HG03045 (cell line): ENCODE measurements around the gene WRAP73.
"Not testable (repeated sequence)": the region's sequence is repeated elsewhere in the genome, so short reads cannot be mapped to it uniquely, and the experiment has no call there.

Experiments
- ATAC-seq: cut with Tn5 transposase; IDR thresholded peaks from one replicate; pipeline ENCODE4 v1.9.1; 2021; ENCODE audit warnings: mild to moderate bottlenecking, moderate library complexity; ENCODE audit not compliant: unreplicated experiment

Gene WRAP73

DNA sequence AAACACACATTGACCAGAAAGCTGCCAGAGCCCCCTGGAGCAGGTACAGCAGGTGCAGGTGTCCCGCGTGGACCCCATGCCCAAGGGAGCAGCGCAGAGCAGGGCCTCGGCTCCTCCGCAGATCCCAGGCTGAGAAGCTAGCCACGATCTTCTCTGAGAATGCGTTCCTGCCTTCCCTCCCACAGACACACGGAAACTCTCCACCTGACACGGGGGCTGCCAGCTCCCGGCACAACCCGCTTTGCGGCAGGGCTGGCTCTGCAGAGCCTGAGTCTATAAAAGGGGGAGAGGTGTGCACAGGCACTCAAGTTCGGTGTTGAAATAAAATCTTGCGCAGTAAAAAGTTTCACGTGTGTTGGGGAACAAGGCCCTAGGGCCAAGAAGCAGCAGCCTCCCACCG, 48.2 kb downstream of the WRAP73 start:
- no peak for ATAC-seq

DNA sequence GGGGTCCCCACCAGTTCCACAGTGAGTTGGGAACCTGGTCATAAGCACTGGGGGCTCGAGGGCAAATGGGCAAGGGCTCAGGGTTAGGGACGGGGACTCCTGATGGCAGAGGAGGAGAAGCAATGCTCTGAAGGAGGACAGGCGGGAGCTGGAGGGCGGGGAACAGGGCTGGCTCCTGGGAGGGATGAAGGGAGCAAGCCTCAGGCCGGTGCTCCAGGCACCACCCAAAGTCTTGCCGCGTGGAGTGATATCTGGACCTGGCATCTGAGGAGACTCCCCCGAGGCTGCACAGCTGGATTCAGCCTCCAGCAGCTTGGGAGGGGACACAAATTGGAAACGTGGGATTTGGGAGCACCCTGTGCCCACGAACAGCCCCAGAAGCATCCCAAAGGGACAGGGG, 49.5 kb downstream of the WRAP73 start:
- ATAC-seq: no peak

DNA sequence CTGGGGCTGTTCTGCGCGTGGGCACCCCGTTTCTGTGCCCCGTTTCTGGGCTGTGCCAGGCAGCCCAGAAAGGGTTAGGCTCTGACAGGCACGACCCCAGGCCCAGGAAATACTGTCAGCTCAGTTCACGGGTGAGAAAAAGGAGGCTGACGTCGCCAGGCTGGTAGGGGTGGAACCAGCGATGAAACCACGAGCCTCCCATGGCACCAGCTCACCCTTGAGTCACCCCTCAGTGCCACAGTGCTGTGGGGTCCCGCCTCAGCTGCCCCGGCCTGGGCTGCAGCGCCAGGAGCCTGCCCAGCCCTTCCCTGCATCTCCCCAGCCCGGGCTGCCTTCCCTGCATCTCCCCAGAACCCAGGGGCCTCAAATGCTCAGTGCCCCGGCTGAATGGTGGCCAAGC, 50.1 kb downstream of the WRAP73 start:
- no peak for ATAC-seq

DNA sequence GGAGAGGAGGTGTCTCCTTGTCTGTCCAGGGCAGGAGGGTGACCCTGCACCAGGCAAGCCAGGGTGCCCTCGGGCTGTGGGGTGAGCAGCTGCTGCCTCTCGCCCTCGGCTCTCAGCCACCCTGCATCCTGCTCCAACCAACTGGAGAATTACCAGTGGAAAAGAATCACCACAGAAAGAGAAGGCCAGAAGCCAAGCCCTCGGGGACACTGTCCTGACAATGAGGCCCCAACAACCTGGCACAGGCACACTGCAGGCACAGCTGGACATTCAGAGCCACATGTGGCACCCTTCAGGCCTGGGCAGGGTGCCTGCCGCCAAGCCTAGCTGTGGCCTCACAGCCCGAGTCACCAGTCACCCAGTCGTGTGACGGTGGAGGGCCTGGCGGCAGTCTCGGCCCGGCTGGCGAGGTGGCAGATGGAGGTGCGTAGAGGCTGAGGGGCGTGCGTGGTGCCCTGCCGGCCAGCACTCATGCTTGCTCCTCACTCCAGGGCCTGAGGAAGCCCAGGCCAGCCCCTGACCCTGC, 50.6 kb downstream of the WRAP73 start:
- ATAC-seq: no peak

DNA sequence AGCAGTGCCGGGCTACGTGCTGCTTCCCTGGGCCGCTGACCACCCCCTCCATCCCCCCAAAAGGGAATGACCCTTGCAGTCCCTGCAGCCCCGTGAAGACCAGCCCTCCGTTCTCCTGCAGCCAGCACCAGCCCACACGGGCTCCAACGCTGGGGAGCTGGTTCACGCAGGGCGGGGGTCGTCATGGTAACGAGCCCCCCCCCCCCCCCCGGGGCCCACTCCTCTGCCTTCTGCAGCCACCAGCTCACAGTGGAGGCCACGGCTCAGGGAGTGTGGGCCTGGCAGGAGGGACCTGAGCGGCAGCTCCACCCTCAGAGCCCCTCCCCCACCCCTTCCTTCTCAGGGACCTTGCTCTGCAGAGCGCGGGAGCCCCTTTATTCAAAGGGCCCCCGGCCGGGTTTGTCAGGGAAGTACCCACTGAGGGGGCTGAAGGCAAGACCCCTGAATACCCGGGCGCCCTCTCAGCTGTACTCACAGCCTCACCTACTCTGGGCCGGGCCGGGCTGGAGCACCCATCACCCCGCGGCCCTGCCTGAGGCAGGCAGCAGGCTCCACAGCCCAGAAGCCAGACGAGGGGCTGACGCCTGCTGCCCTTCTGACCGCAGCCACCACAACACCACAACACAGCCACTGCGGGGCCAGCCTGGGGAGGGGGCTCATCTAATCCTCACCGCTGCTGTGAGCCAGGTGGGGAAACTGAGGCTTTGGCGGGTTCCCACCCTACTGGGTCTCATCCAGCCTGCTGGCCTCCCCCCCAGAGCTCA, 51.2 kb downstream of the WRAP73 start:
- no peak for ATAC-seq

DNA sequence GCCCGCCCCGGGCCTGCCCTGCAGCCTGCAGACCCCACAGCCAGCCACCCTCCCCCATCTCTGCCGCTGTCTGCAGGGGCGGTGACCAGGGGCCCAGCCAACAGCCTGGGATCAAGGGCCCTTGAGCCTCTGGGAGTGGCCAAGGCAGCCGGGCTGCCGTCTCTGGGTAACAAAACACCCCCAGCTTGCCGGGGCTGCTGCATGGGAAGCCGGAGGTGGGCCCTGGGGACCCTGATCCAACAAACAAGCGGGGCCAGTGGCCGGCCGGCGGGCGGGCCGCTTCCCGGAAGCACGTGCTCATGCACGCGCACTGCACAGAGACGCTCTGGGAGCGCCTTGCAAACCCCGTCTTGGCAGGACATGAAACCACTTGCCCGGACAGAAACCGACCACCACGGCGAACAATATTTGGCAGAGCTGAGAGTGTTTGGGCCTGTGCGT, 51.8 kb downstream of the WRAP73 start:
- ATAC-seq: no peak

DNA sequence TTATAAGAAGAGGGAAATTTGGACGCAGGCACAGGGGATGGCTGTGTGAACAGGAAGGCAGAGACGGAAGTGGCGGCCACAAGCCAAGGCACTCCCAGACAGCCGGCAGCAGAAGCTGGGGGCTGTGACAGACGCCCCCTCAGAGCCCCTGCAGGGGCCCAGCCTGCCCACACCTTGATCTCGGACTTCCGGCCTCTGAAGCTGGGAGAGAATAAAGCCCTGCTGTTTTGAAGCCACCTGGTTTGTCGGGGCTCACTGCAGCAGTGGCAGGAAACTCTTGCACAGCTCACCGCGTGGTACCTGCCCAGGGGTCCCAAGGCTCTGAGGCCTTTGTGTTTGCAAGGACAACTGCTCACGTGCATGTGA, 52.3 kb downstream of the WRAP73 start:
- ATAC-seq: no peak

DNA sequence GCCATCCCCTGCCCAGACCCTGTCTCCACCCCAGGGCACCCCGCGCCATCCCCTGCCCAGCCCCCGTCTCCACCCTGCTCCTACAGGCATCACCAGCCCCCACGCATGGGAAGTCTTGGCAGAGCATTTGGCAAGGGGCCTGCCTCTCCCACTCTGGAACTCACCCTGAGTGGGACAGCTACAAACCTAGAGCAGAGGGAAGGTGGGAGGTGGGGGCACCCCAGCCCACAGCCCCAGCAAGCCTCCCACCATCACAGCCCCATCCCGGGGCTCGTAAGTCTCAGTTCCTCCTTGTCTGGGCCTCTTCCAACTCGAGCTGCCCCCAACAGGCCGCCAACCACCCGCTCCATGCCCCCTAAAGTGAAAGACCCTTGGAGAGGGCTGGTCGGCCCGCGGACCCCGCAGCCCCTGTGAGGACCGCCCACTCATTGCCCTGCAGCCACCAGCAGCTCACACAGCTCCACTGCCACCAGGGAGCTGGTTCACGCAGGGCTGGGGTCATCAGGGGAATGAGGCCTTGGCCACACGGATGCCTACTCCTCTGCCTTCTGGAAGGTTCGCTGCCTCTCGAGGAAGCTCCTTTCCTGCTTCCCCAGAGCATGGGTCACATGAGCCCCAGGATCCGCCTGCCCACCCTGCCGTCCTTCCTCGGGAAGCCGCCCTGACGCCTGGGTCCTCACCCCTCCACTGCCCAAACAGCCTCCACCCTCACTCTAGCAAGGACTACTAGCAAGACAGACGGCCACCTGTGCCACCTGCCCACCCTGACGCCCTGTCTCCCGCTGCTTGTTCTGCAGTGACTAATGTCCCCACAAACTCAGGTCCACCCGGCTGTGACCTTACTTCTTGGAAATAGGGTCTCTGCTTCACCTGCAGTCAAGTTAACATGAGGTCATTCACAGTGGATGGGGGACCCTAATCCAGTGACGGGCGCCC, 53.0 kb downstream of the WRAP73 start:
- no peak for ATAC-seq

DNA sequence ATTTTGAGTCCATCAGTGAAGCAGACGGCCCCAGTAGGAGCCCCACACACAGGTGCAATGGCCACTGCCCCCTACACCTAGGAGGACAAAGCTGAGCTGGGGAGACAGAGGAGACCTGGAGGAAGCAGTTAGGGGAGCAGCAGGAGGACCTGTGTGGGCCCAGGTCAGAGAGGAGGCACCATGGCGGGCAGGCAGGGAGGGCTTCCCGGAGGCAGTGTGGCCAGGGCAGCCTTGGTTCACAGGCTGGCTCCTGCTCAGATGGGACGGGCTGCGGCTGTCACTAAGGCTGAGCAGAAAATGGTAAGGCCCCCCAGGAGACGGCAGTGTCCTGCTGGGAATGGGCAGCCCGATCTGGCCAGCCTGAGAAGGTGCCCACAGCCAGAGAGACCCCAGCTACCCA, 54.0 kb downstream of the WRAP73 start:
- no peak for ATAC-seq

DNA sequence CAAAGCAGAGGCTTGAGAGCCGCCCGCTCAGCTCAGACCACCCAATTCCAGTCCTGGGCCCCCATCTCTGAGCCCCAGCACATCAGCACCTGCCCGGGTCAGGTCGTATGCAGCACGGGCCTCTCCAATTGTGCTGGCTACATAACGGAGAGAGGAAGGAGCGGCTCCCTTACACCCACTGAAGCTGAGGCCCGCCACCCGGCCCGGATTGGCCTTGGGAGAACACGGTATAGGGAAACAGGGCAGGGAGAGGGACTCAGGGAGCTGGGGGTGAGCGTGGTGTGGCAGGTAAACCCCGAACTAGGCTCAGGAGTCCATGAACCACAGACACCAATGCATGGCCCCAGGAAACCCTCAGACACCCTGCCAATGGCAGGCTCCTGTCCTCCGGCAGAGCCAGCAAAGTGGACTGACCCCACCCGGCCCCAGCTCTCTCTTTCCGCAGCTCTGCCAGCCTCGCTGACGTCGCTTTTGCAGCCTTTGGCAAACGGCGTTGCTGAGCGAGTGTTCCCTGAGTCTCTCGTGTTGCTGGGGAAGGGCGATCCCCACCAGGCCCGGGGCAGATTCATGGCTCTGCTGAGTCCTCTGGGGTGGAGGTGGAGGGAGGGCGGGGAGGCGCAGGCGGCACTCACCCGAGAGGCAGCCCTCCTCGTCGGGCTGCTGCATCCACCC, 55.1 kb downstream of the WRAP73 start:
- no peak for ATAC-seq

DNA sequence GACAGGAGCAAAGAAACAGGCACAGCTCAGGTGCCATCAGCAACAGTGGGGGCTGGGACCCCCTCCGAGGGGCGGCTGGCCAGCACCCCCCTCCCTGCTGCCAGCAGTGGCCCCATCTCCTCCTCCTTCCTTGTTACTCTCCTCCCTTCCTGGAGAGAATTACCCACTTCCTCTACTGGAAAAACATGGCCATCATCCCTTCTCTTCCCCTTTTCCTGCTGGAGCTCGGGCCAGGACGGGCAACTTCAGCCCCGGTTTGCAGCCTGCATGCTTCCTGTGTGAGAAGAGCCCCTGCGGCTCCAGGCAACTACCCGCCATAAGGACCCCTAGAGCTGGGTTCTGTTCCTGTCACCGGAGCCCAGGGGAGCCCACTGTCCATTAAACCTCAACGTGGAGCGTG, 56.2 kb downstream of the WRAP73 start:
- ATAC-seq: no peak

DNA sequence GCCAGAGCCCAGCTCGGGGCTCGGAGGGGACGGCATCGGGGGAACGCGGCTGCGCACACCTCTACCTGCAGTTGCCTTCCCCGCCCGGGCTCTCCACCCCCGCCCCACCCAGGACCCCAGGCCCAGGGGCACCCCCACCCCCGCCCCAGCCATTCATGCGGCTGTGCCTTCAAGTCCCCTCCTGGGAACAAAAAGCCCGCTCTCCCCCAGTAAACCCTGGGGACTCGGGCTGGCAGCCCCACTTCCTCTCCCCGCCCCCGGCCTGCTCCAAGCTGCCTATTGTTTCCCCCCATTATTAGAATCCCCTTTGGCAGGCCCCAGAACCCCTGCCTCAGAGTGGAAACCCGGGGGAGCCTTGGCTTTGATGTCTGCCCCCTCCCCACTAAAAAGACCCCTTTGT, 56.6 kb downstream of the WRAP73 start:
- ATAC-seq: no peak

DNA sequence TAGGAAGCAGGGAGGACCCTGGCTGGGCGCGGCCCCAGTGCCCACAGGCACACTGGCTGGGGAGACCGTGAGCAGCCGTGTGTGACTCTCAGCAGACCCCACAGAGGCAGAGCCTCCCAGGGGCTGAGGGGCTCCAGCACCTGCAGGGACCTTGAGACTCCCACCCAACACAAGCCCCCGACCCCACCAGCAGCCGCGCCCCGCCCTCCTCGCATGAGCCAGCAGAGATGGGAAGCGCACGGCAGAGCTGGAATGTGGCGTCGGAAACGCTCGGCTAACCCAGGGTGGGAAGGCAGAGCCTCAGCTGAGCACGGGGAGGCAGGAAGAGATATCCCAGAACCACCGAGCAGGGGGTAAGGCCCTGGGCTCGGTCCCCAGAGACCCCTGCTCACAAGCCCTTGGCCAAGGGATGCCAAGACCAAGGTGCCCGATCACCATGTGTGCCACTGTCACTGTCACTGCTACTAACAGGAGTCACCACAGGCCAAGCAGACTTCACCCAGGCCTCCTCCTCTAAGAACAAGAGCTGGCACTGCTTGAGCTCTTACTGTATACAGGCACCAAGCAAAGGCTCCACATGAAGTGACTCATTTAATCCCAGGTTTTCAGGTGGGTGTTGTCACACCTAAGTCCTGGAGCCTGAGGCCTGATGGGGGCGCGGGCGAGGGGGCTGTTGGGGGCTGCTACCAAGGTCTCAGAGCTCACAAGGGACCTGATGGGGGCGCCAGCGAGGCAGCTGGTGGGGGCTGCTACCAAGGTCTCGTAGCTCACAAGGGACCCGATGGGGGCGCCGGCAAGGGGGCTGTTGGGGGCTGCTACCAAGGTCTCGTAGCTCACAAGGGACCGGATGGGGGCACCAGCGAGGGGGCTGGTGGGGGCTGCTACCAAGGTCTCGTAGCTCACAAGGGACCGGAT, 58.7 kb downstream of the WRAP73 start:
- no peak for ATAC-seq

DNA sequence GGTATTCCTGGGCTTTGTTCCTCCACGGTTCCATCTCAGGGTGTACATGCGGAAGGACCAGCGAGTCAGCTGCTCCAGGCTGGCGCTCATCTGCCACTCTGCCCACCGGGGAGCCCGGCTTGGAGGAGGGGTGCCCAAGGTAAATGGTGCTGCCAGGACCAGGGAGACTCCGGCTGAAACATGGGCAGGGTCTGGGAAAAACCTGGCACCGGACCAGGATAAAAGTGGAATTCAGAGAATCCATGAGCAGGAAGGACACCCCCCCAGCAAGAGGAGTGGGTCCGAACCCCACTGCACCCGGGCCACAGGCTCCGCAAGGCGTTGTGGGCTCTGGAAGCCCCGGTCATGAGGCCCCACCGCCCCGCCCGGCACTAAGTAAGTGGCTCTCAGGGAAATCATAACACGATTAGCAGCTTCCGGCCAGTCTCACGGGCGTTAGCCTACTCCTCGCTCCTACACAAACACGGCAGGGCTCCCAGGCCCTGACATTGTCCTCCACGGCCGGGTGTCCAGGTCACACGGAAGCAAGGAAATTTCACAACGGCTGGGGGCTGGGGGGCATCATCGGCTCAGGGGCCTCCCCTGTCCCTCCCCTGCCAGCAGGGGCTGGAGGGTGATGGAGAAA, 59.7 kb downstream of the WRAP73 start:
- ATAC-seq: no peak

DNA sequence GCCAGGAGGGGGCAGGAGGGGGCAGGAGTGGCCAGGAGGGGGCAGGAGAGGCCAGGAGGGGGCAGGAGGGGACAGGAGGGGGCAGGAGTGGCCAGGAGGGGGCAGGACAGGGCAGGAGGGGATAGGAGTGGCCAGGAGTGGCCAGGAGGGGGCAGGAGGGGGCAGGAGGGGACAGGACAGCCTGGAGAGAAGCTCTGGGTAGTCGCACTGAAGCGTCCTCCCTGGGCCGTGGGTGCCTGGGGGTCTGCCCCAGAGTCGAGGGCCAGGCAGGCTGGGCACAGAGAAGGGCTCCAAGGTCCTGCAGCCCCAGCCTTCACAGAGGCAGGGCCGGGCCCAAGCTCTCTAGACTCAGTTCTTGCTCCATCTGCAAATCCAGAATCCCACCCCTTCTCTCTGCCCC, 61.5 kb downstream of the WRAP73 start:
- ATAC-seq: no peak

DNA sequence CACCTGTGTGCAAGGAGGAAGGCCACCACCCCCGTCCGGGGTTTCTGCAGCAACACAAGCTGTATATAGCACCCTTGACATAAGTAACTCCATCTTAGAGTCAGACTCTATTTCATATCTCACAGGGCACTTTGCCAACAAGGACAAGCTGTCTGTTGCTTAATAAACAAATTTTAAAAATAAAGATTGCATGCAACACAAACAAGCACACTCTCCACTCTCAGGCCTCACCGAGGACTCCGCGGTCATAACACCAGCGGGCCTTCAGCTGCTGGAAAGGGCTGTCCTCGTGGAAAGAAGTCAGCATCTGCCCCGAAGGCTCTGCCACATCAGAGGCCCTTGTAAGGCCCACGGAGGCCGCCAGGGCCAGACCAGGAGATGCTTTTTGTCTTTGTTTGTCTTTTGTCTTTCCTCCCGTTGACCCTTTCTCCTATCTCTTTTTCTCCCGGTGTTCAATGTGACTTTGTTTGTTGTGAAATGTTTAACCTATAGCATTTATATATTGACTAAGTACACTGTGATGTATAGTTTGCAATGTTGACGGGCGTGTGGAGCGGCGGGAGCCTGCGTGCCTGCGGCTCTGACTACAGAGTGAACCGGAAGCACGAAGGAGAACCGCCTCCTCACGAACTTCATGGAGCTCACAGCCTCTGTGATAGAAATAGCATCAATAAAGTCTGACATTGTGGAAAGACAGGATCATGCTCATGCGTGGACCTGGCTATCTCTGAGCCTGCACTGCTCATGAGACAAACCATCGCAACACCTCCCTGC, 62.7 kb downstream of the WRAP73 start:
- no peak for ATAC-seq

DNA sequence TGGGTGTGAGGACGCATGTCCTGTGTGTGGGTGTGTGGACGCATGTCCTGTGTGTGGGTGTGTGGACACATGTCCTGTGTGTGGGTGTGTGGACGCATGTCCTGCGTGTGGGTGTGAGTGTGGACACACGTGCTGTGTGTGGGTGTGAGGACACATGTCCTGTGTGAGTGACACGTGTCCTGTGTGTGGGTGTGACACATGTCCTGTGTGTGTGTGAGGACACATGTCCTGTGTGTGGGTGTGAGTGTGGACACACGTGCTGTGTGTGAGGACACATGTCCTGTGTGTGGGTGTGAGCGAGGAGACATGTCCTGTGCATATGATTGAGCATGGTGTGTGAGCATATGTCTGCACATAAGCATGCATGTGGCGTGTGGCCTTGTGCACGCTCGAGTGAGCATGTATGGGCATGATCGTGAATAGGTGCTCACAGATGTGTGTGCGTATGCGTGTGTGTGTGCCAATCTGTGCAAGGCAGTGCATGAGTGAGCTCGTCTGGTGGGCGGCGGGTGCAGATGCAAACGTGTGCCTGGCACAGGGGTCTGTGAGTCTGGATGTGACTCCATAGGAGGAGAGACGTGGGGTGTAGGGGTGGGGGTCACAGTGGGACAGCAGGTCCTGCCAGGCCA, 63.8 kb downstream of the WRAP73 start:
- no peak for ATAC-seq

DNA sequence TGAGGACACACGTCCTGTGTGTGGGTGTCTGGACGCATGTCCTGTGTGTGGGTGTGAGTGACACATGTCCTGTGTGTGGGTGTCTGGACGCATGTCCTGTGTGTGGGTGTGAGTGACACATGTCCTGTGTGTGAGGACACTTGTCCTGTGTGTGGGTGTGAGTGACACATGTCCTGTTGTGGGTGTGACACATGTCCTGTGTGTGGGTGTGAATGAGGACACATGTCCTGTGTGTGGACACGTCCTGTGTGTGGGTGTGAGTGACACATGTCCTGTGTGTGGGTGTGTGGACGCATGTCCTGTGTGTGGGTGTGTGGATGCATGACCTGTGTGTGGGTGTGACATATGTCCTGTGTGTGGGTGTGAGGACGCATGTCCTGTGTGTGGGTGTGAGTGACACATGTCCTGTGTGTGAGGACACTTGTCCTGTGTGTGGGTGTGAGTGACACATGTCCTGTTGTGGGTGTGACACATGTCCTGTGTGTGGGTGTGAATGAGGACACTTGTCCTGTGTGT, 64.5 kb downstream of the WRAP73 start:
- not testable (repeated sequence) for ATAC-seq
